B cell (primary cell): ENCODE measurements around the gene THRB. TPM values are rescaled to one million over a fixed set of nuclear protein-coding genes. Genes with fewer than 3 reads are reported as not detected.
"Not testable (repeated sequence)": the region's sequence is repeated elsewhere in the genome, so short reads cannot be mapped to it uniquely, and the experiment has no call there.

Source experiments
- ATAC-seq: fragments of 200-7000 bp; cut with Tn5 transposase; one replicate; pipeline ENCODE4 v1.10.0; 2021; ENCODE audit warnings: low read depth, mild to moderate bottlenecking, moderate number of reproducible peaks, moderate library complexity
- CTCF ChIA-PET: fragments of 350-600 bp; sonication (Branson Sonifier 250); formaldehyde crosslinking; loops from one replicate; lab custom pipeline; 2021; ENCODE audit warnings: antibody characterized with exemption, inconsistent platforms; lab: Charles Lee
- POLR2A ChIA-PET: fragments of 350-600 bp; sonication (Branson Sonifier 250); formaldehyde crosslinking; loops from one replicate; lab custom pipeline; 2021; ENCODE audit warnings: antibody characterized with exemption; lab: Charles Lee
- DNase-seq: peaks from one replicate; pipeline ENCODE4 v3.0.0; 2013
- H2AFZ ChIP-seq: 2 replicates; pipeline ENCODE4 v1.6.1; 2012; ENCODE audit warnings: mild to moderate bottlenecking, low read depth, low read length; ENCODE audit not compliant: insufficient read depth, poor library complexity, severe bottlenecking
- H3K27ac ChIP-seq, 2 donors: 1 replicate in 1 of 2; 2 replicates in 1 of 2; pipeline ENCODE4 v1.5.1; 2012 to 2013; ENCODE audit warnings: low read length in 2 of 2, mild to moderate bottlenecking in 2 of 2, moderate library complexity in 1 of 2
- H3K27me3 ChIP-seq, 4 experiments: fragments of 200-600 bp in 1 of 4; sonication (generic) in 1 of 4; replicated peaks in 1 of 4; 1 replicate in 2 of 4; 2 replicates in 2 of 4; pipeline versions ENCODE4 v1.6.1 to v1.7.0; 2013 to 2016; ENCODE audit warnings: low read length in 3 of 4, mild to moderate bottlenecking in 2 of 4, mixed read lengths in 1 of 4, moderate library complexity in 1 of 4; ENCODE audit not compliant: insufficient read depth in 4 of 4, control insufficient read depth in 3 of 4; ENCODE audit errors: control extremely low read depth in 1 of 4
- H3K36me3 ChIP-seq, 2 experiments: replicated peaks in 1 of 2; 1 replicate in 1 of 2; 2 replicates in 1 of 2; pipeline versions ENCODE4 v1.6.1 to v1.7.1; 2013; ENCODE audit warnings: low read length in 1 of 2; ENCODE audit not compliant: insufficient read depth in 2 of 2, control insufficient read depth in 1 of 2; ENCODE audit errors: control extremely low read depth in 1 of 2, extremely low read depth in 1 of 2
- H3K4me1 ChIP-seq, 2 donors: fragments of 200-600 bp in 1 of 2; sonication (generic) in 1 of 2; 1 replicate in 1 of 2; 2 replicates in 1 of 2; pipeline versions ENCODE4 v1.5.1 to v1.6.1; 2013 to 2017; ENCODE audit warnings: low read length in 2 of 2; ENCODE audit not compliant: control insufficient read depth in 2 of 2, insufficient read depth in 2 of 2
- H3K4me2 ChIP-seq: replicated peaks from 2 replicates; pipeline ENCODE3; 2012; ENCODE audit warnings: mild to moderate bottlenecking, low read depth, low read length; ENCODE audit not compliant: poor library complexity, severe bottlenecking
- H3K4me3 ChIP-seq, 5 experiments: fragments of 200-600 bp in 1 of 5; sonication (generic) in 1 of 5; 1 replicate in 3 of 5; 2 replicates in 2 of 5; pipeline versions ENCODE4 v1.5.1 to v1.7.0; 2011 to 2016; ENCODE audit warnings: low read length in 4 of 5, mild to moderate bottlenecking in 4 of 5, low read depth in 2 of 5, control low read depth in 1 of 5, moderate library complexity in 1 of 5; ENCODE audit not compliant: insufficient read depth in 1 of 5; ENCODE audit errors: control extremely low read depth in 1 of 5, extremely low read depth in 1 of 5
- H3K79me2 ChIP-seq: fragments of 200-600 bp; sonication (generic); one replicate; pipeline ENCODE4 v1.6.0; 2016; ENCODE audit warnings: low read length; ENCODE audit not compliant: control insufficient read depth, insufficient read depth
- H3K9ac ChIP-seq: fragments of 200-600 bp; sonication (generic); 2 replicates; pipeline ENCODE4 v1.6.1; 2017; ENCODE audit warnings: mild to moderate bottlenecking, low read length, moderate library complexity
- H3K9me3 ChIP-seq, 3 donors: one replicate each; pipeline versions ENCODE4 v1.6.1 to v1.7.1; 2013; ENCODE audit warnings: low read length in 2 of 3; ENCODE audit not compliant: control insufficient read depth in 2 of 3, insufficient read depth in 1 of 3; ENCODE audit errors: control extremely low read depth in 1 of 3
- H4K20me1 ChIP-seq: 2 replicates; pipeline ENCODE4 v1.6.0; 2012; ENCODE audit warnings: mild to moderate bottlenecking, low read length; ENCODE audit not compliant: insufficient read depth, control insufficient read depth, poor library complexity, severe bottlenecking
- H3K27ac Mint-ChIP-seq: one replicate; pipeline ENCODE4 v1.8.0; 2021; ENCODE audit warnings: mixed read lengths
- H3K27me3 Mint-ChIP-seq: one replicate; pipeline ENCODE4 v1.8.0; 2021; ENCODE audit warnings: mixed read lengths
- H3K4me1 Mint-ChIP-seq: one replicate; pipeline ENCODE4 v1.8.0; 2021; ENCODE audit warnings: mixed read lengths
- H3K4me3 Mint-ChIP-seq: one replicate; pipeline ENCODE4 v1.8.0; 2021; ENCODE audit warnings: mixed read lengths
- H3K9me3 Mint-ChIP-seq: one replicate; pipeline ENCODE4 v1.8.0; 2022; ENCODE audit warnings: mixed read lengths; ENCODE audit not compliant: insufficient read depth
- EZH2 ChIP-seq: IDR thresholded peaks from 2 replicates; pipeline ENCODE4 v1.6.1; 2012; ENCODE audit warnings: borderline replicate concordance, low read depth, mild to moderate bottlenecking, moderate library complexity, low read length; ENCODE audit not compliant: insufficient read depth, poor library complexity, severe bottlenecking
- WGBS: methylation state at CpG from one replicate; pipeline ENCODE4 v1.1.5; 2013; ENCODE audit warnings: missing lambda C conversion rate; ENCODE audit not compliant: insufficient coverage; 5-methylcytosine and 5-hydroxymethylcytosine counted together
- intact Hi-C: fragments of 100-400 bp; cut with micrococcal nuclease; formaldehyde crosslinking; loops from one replicate; pipeline ENCODE4 v1.10.0; 2022
- polyA plus RNA-seq: library from polyadenylated mRNA; depleted of rRNA; stranded (reverse); fragments of >200 nt; gene quantifications from 2 replicates; pipeline ENCODE4 v1.2.3, GENCODE V29; 2012
- total RNA-seq, 2 donors: library from RNA; stranded (reverse); fragments of 120-200 nt in 1 of 2; gene quantifications; 1 replicate in 1 of 2; 2 replicates in 1 of 2; pipeline versions ENCODE4 v1.2.3 to v1.2.4, GENCODE V29; 2013 to 2022
- TF ChIP-seq, protein P1 (sequence below): fragments of 200-600 bp; IDR thresholded peaks from one replicate; pipeline ENCODE4 v1.8.0; 2022; ENCODE audit warnings: antibody characterized with exemption, mild to moderate bottlenecking

The THRB gene
- total and polyA plus RNA-seq, 2 donors (not counting 1 experiment from before 2014, with no cell fraction given), result 0.86 to 1.8 TPM

DNA sequence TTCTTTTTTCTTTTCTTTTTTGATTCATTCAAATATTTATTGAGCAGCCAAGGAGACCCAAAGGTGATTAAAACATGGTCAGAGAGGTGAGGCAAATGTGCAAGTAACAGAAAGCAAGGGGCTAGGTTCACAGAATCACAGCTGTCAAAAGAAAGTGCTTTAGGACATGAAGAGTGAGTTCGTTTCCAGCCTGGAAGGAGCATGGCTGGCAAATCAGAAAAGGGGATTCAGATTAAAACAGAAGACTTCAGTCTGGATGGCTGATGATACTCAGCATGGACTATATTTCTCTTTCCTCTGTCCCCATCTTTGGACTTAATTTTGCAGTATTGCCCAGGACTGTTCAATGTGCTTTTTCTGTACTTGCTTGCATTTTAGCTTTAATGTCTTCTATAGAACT is 398.4 kb downstream of the THRB start:
- no peak overlapping the region for H3K4me3 Mint-ChIP-seq
- H3K4me1 ChIP-seq, result no peaks in the 10 kb centered on the region
- no peaks in the 10 kb centered on the region for H4K20me1 ChIP-seq
- intact Hi-C loops, result no loop called here
- TF ChIP-seq EZH2, result no peak
- TF ChIP-seq, protein P1, sequence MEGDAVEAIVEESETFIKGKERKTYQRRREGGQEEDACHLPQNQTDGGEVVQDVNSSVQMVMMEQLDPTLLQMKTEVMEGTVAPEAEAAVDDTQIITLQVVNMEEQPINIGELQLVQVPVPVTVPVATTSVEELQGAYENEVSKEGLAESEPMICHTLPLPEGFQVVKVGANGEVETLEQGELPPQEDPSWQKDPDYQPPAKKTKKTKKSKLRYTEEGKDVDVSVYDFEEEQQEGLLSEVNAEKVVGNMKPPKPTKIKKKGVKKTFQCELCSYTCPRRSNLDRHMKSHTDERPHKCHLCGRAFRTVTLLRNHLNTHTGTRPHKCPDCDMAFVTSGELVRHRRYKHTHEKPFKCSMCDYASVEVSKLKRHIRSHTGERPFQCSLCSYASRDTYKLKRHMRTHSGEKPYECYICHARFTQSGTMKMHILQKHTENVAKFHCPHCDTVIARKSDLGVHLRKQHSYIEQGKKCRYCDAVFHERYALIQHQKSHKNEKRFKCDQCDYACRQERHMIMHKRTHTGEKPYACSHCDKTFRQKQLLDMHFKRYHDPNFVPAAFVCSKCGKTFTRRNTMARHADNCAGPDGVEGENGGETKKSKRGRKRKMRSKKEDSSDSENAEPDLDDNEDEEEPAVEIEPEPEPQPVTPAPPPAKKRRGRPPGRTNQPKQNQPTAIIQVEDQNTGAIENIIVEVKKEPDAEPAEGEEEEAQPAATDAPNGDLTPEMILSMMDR, result no peak
- H3K4me3 ChIP-seq, result no peak overlapping the region
- H3K36me3 ChIP-seq, result no peaks in the 10 kb centered on the region
- H2AFZ ChIP-seq, result no peak overlapping the region
- POLR2A ChIA-PET, result no interaction called here
- CTCF ChIA-PET, result no interaction called here
- H3K4me2 ChIP-seq, result no peak overlapping the region
- no peaks in the 10 kb centered on the region for H3K79me2 ChIP-seq
- peaks cover 11% of the 10 kb centered on the region for H3K27me3 Mint-ChIP-seq
- WGBS, result 44% methylated on average over 1 of the region's 1 CpG
- H3K9ac ChIP-seq, result no peak overlapping the region
- no peaks in the 10 kb centered on the region for H3K4me1 Mint-ChIP-seq
- H3K27me3 ChIP-seq, result no peaks in the 10 kb centered on the region
- no peaks in the 10 kb centered on the region for H3K9me3 ChIP-seq
- ATAC-seq (no peak), DNase-seq (no peak)
- no peaks in the 10 kb centered on the region for H3K9me3 Mint-ChIP-seq
- H3K27ac Mint-ChIP-seq, result no peak overlapping the region
- H3K27ac ChIP-seq, result no peak overlapping the region

DNA sequence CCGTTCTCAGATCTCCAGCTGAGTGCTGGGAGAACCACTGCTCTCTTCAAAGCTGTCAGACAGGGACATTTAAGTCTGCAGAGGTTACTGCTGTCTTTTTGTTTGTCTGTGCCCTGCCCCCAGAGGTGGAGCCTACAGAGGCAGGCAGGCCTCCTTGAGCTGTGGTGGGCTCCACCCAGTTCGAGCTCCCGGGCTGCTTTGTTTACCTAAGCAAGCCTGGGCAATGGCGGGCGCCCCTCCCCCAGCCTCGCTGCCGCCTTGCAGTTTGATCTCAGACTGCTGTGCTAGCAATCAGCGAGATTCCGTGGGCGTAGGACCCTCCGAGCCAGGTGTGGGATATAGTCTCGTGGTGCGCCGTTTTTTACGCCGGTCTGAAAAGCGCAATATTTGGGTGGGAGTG is 399.8 kb downstream of the THRB start:
- H3K79me2 ChIP-seq, DNase-seq, H3K9me3 Mint-ChIP-seq, H3K4me2 ChIP-seq, H3K27me3 ChIP-seq, H3K9me3 ChIP-seq, H3K4me3 Mint-ChIP-seq, H3K27ac ChIP-seq, H3K27ac Mint-ChIP-seq, POLR2A ChIA-PET, H3K4me3 ChIP-seq, H2AFZ ChIP-seq, H4K20me1 ChIP-seq, H3K4me1 ChIP-seq, intact Hi-C loops, H3K36me3 ChIP-seq, ATAC-seq, H3K9ac ChIP-seq, H3K4me1 Mint-ChIP-seq: not testable (repeated sequence)
- peaks cover 11% of the 10 kb centered on the region for H3K27me3 Mint-ChIP-seq
- CTCF ChIA-PET, result interaction anchor here (0.7 kb wide), 1 partner anchor 206 kb away, joined by 3 read pairs; no protein-coding TSS in a partner anchor
- no CpG with 5 or more reads among the region's 17 CpGs for WGBS
